ENCODE data around the gene ITGA7.
"Not testable (repeated sequence)": the region's sequence is repeated elsewhere in the genome, so short reads cannot be mapped to it uniquely, and the experiment has no call there.

The ITGA7 gene

DNA sequence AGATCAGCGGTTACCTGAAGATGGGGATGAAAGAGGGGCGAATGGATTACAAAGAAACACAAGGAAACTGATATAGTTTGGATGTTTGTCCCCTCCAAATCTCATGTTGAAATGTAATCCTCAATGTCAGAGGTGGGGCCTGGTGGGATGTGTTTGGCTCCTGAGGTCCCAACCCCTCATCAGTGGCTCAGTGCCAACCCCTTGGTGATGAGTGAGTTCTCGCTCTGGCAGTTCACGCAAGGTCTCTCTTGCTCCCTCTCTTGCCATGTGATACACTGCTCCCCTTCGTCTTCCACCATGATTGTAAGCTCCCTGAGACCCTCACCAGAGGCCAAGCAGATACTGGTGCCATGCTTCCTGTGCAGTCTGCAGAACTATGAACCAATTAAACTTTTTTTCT, 28.0 kb downstream of the ITGA7 start:
- no peak for FAIRE-seq

DNA sequence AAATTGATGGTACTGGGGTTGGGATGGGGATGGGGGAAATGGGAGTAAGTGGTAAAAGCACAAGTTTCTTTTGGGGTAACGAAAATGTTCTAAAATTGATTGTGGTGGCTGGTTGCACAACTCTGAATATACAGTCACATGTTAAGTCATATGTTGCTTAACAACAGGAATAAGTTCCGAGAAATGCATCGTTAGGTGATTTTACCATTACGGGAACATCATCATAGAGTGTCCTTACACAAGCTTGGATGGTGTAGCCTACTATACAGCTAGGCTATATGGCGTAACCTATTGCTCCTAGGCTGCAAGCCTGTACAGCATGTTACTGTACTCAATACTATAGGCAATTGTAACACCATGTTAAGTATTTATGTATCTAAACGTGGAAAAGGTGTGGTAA, 31.0 kb downstream of the ITGA7 start:
- no peak for FAIRE-seq

DNA sequence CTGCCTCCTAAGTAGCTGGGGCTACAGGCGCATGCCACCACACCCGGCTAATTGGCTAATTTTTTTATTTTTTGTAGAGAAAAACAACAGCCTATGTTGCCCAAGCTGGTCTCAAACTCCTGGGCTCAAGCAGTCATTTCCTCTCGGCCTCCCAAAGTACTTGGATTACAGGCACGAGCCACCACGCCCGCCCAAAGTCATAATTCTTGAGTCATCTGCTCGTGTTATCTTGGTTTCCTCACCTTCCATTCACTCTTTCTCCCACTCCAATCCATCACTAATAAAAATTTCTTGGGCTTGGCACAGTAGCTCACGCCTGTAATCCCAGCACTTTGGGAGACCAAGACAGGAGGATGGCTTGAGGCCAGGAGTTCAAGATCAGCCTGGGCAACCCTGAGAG, 32.0 kb downstream of the ITGA7 start:
- no peak for FAIRE-seq

DNA sequence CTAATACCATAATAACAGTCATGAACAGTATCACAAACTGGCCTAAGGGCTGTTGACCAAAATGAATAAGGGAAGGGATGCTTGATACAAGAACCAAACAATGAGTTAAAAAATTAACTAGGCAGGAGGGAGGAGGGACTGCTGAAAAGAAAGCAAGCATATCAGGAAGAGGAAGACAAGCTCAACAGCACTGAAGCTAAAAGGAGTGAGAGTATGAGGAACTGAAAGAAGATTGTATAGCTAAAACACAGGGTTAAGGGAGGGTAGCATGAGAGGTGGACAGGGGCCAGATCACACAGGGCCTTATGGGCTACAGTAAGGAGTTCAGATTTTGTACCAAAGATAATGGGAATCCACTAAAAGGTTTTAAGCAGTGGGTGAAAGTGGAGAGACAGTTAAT, 34.1 kb downstream of the ITGA7 start:
- no peak for FAIRE-seq

DNA sequence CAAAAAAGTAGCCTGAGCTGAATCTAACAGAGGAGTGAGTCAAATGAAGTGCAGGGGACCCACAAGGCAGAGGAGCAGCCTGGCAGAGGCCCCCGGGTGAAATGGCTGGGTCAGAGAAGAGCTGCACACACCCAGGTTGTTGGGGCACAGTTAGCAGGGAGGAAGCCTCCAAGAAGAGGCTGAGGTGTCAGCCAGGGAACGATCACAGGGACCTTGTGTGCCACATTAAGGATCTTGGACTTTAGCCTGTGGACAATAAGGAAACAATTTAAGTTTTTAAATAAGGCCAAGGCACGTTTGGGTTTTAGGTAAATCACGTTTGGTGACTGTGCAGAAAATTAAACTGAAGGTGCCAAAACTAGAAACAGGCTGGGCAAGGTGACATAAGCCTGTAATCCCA, 36.0 kb downstream of the ITGA7 start:
- no peak for FAIRE-seq

DNA sequence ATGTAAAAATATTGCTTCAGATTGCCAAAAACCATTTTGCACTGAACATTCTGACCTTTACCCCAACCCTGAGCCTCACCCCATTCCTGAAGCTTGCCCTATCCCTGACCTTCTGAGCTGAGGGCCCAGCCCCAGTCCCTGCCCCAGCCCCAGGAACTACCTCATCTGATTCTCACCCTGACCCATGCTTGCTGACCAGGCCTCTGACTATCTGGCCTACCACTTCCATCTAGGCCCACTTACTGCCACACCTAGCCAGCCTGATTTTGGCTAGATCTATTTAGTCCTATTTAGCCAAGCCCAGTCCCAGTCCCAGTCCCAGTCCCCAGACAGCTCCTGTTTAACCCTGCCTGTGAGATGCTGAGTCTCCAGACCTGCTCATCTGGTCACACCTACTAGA, 37.4 kb downstream of the ITGA7 start:
- no peak for FAIRE-seq

DNA sequence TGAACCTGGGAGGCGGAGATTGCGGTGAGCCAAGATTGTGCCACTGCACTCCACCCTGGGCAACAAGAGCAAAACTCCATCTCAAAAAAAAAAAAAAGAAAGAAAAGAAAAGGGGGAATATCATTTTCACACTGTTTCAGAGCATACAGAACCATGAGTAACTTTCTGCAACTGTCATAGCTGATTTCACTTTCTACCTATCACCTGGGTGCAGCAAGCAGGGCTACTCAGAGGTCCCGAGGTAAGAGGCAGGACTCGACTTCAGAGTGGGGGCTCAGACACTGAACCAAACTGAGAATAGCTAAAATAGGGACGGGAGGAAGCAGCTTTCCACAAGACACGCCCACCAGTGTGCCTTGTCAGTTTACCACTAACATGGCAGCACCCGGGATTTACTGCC, 41.2 kb downstream of the ITGA7 start:
- FAIRE-seq = no peak

DNA sequence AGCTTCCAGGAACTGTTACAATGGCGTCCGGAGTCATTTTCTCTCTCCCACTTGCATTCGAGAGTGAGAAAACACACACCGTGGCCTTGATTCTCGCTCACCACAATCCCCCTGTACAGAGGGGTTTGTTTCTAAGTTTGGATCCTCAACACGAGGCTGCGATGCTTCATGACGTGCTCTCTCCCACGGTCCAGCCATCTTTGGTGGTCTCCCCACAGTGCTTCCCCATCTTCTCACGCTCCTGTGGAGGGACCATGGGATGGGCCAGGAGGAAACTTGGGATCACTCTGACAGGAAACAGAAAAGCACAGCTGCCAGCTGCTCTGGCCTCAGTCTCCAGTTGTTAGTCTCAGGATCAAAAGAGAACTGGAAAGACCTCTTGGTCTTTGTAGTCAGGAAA, 42.9 kb downstream of the ITGA7 start:
- FAIRE-seq = no peak

DNA sequence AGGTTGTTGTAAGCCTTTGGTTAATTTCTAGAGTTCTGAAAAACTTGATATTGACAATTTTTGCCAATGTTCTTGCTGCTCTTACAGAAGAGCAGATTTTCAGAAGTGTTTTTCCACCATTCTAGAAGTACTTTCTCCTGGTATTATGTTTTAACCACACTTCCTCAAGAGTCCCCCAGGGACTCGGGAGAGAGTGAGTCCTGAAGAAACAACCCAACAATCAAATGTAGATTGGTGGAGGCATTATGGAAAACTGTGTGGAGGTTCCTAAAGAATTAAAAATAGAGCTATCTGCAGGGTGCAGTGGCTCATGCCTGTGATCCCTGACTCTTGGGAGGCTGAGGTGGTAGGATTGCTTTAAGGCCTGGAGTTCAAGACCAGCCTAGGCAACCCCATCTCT, 44.3 kb downstream of the ITGA7 start:
- FAIRE-seq = no peak

DNA sequence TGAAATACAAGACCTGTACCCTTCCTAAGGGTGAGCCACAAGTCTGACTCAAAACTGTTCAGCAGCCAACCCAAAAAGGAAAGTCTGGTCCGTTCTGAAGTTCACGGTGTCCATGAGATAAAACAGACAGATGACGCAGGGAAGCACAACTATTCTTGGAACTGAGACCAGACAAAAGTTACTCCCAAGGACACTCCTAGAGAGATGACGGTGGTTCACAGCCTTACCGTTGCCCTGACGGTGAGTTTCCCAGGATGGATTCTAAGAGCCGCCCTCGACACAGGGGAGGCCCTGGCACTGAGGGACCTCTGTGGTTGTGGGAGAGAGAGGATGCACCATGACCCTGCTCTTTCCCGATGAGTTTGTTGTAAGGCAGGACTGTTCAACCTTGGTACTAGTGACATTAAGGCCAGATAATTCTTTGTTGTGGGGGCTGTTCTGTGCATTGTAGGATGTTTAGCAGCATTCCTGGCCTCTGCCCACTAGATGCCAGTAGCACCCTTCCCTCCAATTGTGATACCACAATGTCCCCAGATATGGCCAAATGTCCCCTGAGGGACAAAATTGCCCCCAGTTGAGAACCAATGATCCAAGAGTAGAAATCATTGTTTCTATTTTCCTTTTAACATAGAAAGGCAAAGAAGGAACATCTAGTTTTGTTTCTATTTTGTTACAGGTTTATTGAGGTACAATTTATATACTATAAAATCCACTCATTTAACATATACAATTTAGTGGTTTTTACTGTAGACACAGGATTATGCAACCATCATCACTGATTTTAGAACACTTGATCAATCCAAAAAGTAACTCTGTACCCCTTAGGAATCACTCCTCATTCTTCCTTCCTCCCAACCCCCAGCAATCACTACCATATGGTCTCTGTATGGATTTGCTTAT, 48.0 kb downstream of the ITGA7 start:
- FAIRE-seq = no peak

DNA sequence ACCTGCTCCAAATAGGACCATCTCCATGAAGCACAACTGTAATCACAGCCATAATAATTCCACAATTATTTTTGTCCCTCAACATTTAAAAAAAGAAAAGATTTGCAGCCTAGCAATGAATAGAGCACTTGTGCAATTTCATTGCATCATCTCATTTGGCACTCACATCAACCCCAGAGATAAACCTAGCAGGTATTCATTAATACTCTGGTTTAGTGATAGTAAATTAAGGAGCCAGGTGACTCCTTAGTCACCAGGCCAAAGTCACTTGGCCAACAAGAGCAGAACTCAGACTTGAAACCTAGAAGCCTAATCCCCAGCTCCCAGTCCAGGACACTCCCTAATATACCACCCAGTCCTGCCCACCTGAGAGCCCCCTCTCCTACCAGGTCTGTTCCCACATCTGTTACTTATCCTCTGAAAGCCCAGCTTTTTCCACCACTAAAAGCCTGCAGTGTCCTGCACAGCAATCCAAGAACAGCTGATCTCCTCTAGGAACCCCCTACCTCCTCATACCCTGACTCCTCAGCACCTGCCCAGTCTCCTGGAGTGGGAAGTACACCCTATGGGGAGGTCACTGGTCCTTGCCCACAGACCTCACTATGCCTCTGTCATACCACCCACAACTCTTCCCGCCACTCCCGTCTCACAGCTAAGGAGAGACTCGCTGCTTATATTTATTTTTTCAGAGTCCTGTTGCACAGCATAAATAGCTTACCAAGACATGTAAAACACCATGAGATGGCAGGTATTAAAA, 48.9 kb downstream of the ITGA7 start:
- no peak for FAIRE-seq

DNA sequence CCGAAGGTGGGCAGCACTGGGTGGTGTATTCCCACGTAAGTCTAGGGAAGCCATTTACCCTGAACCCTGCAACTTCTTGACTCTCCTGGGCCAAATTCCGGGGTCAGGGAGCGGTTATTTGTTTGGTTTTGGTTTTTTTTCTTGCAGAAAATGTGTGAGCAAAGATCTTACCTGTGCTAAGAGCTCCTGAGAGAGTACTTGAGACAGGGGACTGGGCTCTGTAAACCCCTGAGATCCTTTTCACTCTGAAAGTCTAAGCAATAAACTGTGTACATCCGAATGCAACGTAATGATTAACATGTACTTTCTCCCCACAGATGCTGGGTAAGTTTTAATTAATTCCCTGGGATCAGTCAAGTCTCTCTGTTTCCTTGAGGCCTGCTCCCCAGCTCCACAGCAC, 49.5 kb downstream of the ITGA7 start:
- no peak for FAIRE-seq

DNA sequence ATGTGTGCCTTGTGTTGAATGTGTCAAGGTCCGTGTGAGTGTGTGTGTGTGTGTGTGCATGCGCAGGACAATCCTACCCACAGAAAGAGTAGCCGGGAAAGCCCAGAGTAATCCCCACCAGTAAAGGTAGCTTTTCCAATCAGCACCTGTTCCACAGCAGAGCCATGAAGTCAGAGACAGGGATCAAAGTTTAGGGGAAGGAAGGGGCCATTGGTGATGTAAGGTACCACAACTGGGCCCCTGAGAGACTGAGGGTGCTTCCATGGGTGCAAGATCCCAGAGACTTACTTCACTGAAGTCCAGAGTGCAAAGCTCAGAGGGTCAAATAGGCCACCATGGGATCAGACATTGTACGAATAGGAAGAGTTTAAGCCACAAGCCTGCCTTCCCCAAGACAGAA, 50.5 kb downstream of the ITGA7 start:
- no peak for FAIRE-seq

DNA sequence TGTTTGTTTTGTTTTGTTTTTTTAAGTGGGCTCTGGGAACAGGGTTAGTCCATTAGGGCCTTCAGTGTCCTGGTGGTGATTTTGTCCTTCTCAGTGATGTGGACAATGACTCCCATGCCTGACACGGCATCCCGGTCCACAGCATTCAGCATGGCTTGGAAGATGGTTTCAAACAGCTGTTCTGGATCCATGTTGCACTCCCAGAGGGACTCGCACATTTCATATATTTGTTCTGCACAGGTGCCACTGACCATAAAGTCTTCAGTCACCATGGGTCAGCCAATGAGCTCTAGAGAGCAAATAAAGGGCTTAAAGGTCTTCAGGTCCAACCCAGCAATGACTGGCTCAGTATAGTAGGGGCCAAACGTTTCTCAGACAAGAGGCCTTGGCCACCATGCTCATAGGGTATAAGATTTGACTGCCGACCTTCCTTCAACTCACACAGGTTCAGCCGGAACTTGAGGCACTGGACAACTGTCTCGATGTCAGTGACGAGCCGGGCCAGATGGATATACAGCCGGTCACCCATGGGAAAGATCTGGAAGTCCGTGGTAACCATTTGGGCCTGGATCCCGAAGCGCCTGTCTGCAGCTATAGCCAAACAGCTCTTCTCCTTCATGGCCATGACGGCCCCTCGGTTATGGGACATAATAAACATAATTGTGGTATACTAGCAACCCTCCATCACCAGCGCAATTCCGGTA, 53.0 kb downstream of the ITGA7 start:
- no peak for FAIRE-seq

DNA sequence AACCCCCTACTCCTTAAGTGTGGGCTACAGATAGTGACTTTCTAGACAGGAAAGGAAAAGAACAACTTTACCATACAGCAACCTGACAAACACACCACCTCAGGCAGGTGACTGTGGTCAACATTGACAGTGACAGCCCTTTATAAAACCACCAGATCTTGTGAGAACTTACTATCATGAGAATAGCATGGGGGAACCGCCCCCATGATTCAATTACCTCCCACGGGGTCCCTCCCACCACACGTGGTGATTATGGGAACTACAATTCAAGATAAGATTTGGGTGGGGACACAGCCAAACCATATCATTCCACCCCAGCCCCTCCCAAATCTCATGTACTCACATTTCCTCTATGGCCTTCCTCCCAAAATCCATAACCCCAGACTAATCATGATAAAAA, 54.7 kb downstream of the ITGA7 start:
- no peak for FAIRE-seq

DNA sequence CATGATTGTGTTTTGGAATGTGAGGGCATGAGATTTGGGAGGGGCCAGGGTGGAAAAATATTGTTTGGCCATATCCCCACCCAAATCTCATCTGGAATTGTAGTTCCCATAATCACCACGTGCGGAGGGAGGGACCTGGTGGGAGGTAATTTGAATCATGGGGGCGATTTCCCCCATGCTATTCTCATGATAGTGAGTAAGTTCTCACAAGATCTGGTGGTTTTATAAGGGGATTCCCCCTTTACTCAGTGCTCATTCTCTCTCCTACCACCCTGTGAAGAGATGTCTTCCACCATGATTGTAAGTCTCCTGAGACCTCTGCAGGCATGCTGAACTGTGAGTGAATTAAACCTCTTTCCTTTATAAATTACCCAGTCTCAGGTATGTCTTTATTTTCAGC, 55.4 kb downstream of the ITGA7 start:
- FAIRE-seq = no peak

DNA sequence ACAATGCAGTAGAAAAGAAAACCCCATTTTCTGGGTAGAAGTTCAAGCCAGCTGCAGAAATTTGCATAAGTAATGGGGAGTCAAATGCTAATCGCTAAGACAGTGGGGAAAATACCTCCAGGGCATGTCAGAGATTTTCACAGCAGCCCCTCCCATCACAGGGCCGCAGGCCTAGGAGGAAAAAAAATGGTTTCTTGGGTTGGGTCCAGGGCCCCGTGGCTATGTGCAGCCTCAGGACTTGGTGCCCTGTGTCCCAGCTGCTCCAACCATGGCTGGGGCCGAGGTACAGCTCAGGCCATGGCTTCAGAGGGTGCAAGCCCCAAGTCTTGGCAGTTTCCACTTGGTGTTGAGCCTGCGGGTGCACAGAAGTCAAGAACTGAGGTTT, 56.4 kb downstream of the ITGA7 start:
- no peak for FAIRE-seq

DNA sequence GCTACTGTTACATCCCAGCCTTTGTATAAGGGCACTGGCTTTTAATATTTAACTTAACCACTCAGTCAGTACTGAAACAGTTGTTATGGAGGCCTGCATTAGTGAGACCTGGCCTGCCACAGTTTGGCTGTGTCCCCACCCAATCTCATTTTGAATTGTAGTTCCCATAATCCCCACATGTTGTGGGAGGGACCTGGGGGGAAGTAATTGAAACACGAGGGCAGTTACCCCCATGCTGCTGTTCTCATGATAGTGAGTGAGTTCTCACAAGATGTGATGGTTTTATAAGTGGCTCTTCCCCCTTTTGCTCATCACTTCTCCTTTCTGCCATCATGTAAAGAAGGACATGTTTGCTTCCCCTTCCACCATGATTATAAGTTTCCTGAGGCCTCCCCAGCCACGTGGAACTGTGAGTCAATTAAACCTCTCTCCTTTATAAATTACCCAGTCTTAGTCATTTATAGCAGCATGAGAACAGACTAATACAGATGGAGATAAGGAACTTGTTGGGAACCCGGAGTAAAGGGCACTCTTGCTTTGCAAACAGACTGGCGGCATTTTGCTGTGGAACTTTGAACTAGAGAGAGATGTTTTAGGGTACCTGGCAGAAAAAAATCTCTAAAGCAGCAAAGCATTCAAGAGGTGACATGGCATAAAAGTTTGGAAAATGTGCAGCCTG, 56.9 kb downstream of the ITGA7 start:
- FAIRE-seq = not testable (repeated sequence)

DNA sequence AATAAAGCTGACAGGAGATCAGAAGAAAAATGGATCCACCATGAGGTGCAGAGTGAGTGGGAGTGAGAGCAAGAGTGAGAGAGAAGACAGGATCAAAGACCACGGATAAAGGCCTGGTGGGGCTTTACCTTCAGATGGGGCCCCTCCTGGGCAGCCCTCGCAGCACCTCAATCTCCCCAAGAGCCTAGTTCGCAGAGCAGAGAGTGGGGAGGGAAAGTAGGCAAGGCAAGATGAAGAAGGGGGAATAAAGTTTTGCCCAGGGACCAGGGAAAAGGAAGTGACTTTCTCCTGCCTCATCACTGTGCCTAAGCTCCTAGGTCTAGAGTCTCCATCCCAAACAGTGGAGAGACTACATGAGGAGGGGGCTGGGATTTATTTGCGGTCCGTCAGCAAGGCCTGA, 60.7 kb downstream of the ITGA7 start:
- FAIRE-seq = no peak

DNA sequence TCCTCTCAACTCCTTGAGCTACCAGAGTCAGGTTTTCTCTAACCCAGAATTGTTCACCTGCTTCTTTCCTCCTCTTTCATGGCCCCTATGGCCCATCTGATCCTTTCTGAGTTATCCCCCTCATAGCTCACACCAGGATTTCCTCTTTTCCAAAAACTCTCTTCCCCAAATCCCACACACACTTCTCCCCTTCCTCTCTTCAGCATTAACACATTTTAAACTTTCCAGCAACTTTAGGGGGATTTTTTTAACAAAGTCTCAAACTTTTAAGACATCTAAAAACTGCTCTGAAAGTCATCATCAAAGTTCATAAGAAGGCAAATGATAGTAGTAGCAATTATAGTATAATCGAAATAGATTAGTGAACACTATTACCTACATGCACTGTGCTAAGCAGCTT, 63.1 kb downstream of the ITGA7 start:
- no peak for FAIRE-seq

DNA sequence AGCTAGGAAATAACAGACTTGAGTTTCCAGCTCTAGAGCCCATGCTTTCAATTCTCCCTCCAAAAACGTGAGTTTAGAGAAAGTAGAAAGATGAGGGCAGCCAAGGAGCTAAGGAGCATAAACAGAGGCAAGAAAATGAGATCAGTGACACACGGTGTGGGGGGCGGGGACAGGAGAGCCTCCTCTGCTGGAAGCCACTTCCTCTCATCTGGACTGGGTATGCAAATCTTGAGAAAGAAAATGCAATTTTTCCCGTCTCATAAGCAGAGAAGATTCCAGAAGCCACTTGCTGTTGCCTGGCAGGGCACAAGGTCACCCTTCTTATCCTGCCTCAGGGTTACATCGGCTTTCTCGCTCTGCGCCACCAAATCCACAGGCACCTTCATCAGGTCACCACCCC, 65.0 kb downstream of the ITGA7 start:
- FAIRE-seq = no peak

DNA sequence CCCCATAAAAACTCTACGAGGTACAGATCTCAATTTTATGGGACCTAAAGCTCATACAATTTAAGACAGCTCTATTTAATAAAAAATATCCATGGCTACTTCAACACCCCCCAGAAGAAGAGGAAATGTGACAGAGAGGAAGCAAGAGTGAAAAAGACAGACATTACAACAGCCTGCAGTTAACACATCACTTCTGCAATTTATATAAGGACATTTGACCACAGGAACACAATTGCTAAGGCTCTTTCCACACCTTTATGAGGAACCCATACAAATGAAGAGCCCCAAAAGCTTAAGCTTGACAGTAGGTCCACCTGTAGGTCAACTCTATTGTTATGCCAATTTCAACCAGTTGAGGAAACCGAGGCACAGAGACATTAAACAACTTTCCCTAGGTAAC, 65.4 kb downstream of the ITGA7 start:
- FAIRE-seq = no peak

DNA sequence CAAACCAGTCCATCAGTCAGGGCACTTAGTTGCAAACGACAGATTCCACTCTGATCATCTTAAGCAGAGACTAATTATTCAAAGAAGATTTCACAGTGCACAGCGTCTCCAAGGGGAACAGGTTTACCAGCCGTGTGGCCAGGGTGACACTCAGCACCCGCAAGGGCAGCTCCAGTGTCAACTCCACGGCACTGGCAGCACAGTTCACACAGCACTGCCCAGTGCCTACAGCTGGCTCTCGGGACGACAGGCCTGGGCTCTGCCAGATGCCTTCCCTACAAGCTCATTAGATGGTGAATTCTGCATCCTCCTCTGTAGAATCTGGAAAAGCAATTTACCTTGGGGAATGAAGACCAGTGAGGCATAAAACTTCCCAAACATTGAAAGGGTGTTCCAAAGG, 66.1 kb downstream of the ITGA7 start:
- no peak for FAIRE-seq

Measured in A204.1 (cell line).